GM23338 (cell line): ENCODE data around the gene CCDC60. TPM values are rescaled to one million over a fixed set of nuclear protein-coding genes. Genes with fewer than 3 reads are reported as not detected.

ENCODE experiments used
- ATAC-seq: fragments of 200-7000 bp; cut with Tn5 transposase; 3 replicates; pipeline ENCODE4 v1.9.1; 2020
- DNase-seq: peaks from one replicate; pipeline ENCODE4 v3.0.0-alpha.2; 2015; ENCODE audit warnings: low spot score
- H2AFZ ChIP-seq: fragments of 200-600 bp; sonication (generic); 2 replicates; pipeline ENCODE4 v1.8.0; 2016; ENCODE audit warnings: antibody characterized with exemption, mild to moderate bottlenecking, moderate library complexity
- H3F3A ChIP-seq: fragments of 200-600 bp; sonication (generic); replicated peaks from 2 replicates; pipeline ENCODE4 v1.8.0; 2017; ENCODE audit warnings: antibody characterized with exemption, mixed run types, low read depth
- H3K27ac ChIP-seq: fragments of 200-600 bp; sonication (generic); 2 replicates; pipeline ENCODE4 v1.6.1; 2016; ENCODE audit warnings: low read depth
- H3K27me3 ChIP-seq: fragments of 200-600 bp; sonication (generic); 2 replicates; pipeline ENCODE4 v1.8.0; 2016; ENCODE audit warnings: mild to moderate bottlenecking, mixed run types, moderate library complexity; ENCODE audit not compliant: insufficient read depth
- H3K36me3 ChIP-seq: fragments of 200-600 bp; sonication (generic); 2 replicates; pipeline ENCODE4 v1.8.0; 2016; ENCODE audit warnings: mild to moderate bottlenecking; ENCODE audit not compliant: insufficient read depth
- H3K4me1 ChIP-seq: fragments of 200-600 bp; sonication (generic); 2 replicates; pipeline ENCODE4 v1.8.0; 2016; ENCODE audit warnings: mild to moderate bottlenecking, moderate library complexity; ENCODE audit not compliant: insufficient read depth
- H3K4me2 ChIP-seq: fragments of 200-600 bp; sonication (generic); 2 replicates; pipeline ENCODE4 v1.7.1; 2017; ENCODE audit warnings: mixed run types
- H3K4me3 ChIP-seq: fragments of 200-600 bp; sonication (generic); 2 replicates; pipeline ENCODE4 v1.6.1; 2016; ENCODE audit warnings: mixed run types
- H3K79me2 ChIP-seq: fragments of 200-600 bp; sonication (generic); replicated peaks from 2 replicates; pipeline ENCODE4 v1.8.0; 2017; ENCODE audit warnings: mild to moderate bottlenecking; ENCODE audit not compliant: insufficient read depth
- H3K9me2 ChIP-seq: fragments of 200-600 bp; sonication (generic); 2 replicates; pipeline ENCODE4 v1.8.0; 2017; ENCODE audit not compliant: insufficient read depth
- H4K20me1 ChIP-seq: fragments of 200-600 bp; sonication (generic); replicated peaks from 2 replicates; pipeline ENCODE4 v1.8.0; 2017; ENCODE audit warnings: mild to moderate bottlenecking; ENCODE audit not compliant: insufficient read depth
- H3K27ac Mint-ChIP-seq: 2 replicates; pipeline ENCODE4 v1.8.0; 2020; ENCODE audit warnings: inconsistent platforms, mild to moderate bottlenecking, moderate library complexity, mixed read lengths
- H3K27me3 Mint-ChIP-seq: 3 replicates; pipeline ENCODE4 v1.8.0; 2022; ENCODE audit warnings: low read depth, mild to moderate bottlenecking, moderate library complexity, mixed read lengths, inconsistent platforms; ENCODE audit not compliant: insufficient read depth, poor library complexity
- H3K36me3 Mint-ChIP-seq: 3 replicates; pipeline ENCODE4 v1.8.0; 2021; ENCODE audit warnings: low read depth, mild to moderate bottlenecking, inconsistent platforms, moderate library complexity, mixed read lengths
- H3K4me1 Mint-ChIP-seq: 3 replicates; pipeline ENCODE4 v1.8.0; 2020; ENCODE audit warnings: mild to moderate bottlenecking, inconsistent platforms, mixed read lengths
- H3K4me3 Mint-ChIP-seq: 3 replicates; pipeline ENCODE4 v1.8.0; 2021; ENCODE audit warnings: moderate library complexity, mild to moderate bottlenecking, inconsistent platforms, mixed read lengths
- H3K9me3 Mint-ChIP-seq: 3 replicates; pipeline ENCODE4 v1.8.0; 2020; ENCODE audit warnings: moderate library complexity, mild to moderate bottlenecking, inconsistent platforms, mixed read lengths
- CREB1 ChIP-seq: fragments of 250-450 bp; sonication (Bioruptor Pico); IDR thresholded peaks from 2 replicates; pipeline ENCODE4 v1.5.0; 2020; ENCODE audit warnings: low read depth, mild to moderate bottlenecking, moderate library complexity
- EZH2 ChIP-seq: fragments of 200-600 bp; sonication (generic); IDR thresholded peaks from one replicate; pipeline ENCODE4 v1.8.0; 2017; ENCODE audit warnings: antibody characterized with exemption, mild to moderate bottlenecking, low read depth; ENCODE audit not compliant: unreplicated experiment
- EZH2phosphoT487 ChIP-seq: fragments of 200-600 bp; sonication (generic); IDR thresholded peaks from one replicate; pipeline ENCODE4 v1.8.1; 2018; ENCODE audit warnings: antibody characterized with exemption; ENCODE audit not compliant: unreplicated experiment
- JUNB ChIP-seq: IDR thresholded peaks from one replicate; pipeline ENCODE4 v1.6.1; 2016; ENCODE audit warnings: antibody characterized with exemption; ENCODE audit not compliant: unreplicated experiment
- NANOG ChIP-seq: IDR thresholded peaks from 2 replicates; pipeline ENCODE4 v1.6.1; 2016; ENCODE audit warnings: antibody characterized with exemption, borderline replicate concordance
- POLR2AphosphoS5 ChIP-seq: IDR thresholded peaks from 2 replicates; pipeline ENCODE4 v1.6.1; 2016; ENCODE audit warnings: antibody characterized with exemption, low read depth
- STAT1 ChIP-seq: IDR thresholded peaks from one replicate; pipeline ENCODE4 v1.6.1; 2016; ENCODE audit warnings: antibody characterized with exemption; ENCODE audit not compliant: unreplicated experiment
- ZNF114 ChIP-seq: fragments of 250-450 bp; sonication (Bioruptor Pico); IDR thresholded peaks from 2 replicates; pipeline ENCODE4 v1.5.0; 2020; ENCODE audit warnings: mild to moderate bottlenecking, moderate library complexity
- ZNF331 ChIP-seq: fragments of 250-450 bp; sonication (Bioruptor Pico); IDR thresholded peaks from 2 replicates; pipeline ENCODE4 v1.5.0; 2020; ENCODE audit warnings: low read depth, mild to moderate bottlenecking, moderate library complexity
- polyA plus RNA-seq: library from polyadenylated mRNA; unstranded; fragments of >200 nt; fragmentation: Nextera tagmentation; extraction: Ambion mirVana; gene quantifications from 2 replicates; pipeline ENCODE4 v1.2.1, GENCODE V29; 2016
- total RNA-seq: library from RNA; depleted of rRNA; stranded (reverse); fragments of >200 nt; shearing (Covaris generic); gene quantifications from 2 replicates; pipeline ENCODE4 v1.2.3, GENCODE V29; 2014
- TF ChIP-seq, protein P1 (sequence below): IDR thresholded peaks from one replicate; pipeline ENCODE4 v1.6.1; 2018; ENCODE audit warnings: antibody characterized with exemption; ENCODE audit not compliant: unreplicated experiment
- TF ChIP-seq, protein P2 (sequence below), 2 experiments: fragments of 200-600 bp in 1 of 2; sonication (generic) in 1 of 2; conservative IDR thresholded peaks; 2 replicates each; pipeline versions ENCODE4 v1.5.1 to v1.6.1; 2016 to 2017; ENCODE audit warnings: antibody characterized with exemption in 2 of 2, low read depth in 2 of 2, mild to moderate bottlenecking in 2 of 2, moderate library complexity in 1 of 2
- TF ChIP-seq, protein P3 (sequence below): IDR thresholded peaks from 2 replicates; pipeline ENCODE4 v1.6.1; 2016; ENCODE audit warnings: antibody characterized with exemption
- TF ChIP-seq, protein P4 (sequence below): fragments of 250-450 bp; sonication (Bioruptor Pico); IDR thresholded peaks from 2 replicates; pipeline ENCODE4 v1.5.0; 2020; ENCODE audit warnings: mild to moderate bottlenecking, moderate library complexity

CCDC60 gene
- total and polyA plus RNA-seq, 2 experiments from 2014 or later: 0.53 TPM; not detected in 1

DNA sequence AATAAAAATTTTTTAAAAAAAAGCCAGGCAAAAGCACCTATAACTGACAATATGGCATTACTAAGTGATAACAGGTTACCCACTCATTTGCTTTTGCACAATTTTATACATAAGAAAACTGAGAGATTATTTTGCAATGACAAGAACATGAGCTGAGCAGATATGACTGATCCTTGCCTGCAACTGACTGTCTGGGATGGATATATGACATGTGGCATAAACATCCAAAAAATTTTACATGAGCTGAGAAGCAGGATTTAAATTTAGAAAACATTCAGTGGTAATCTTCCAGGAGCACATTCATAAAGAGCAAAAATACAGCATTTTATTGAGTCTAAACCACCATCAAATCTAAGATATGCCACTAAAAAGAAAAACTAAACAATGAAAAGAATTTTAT, 133.8 kb downstream of the CCDC60 start (continued):
- TF ChIP-seq, protein P1, sequence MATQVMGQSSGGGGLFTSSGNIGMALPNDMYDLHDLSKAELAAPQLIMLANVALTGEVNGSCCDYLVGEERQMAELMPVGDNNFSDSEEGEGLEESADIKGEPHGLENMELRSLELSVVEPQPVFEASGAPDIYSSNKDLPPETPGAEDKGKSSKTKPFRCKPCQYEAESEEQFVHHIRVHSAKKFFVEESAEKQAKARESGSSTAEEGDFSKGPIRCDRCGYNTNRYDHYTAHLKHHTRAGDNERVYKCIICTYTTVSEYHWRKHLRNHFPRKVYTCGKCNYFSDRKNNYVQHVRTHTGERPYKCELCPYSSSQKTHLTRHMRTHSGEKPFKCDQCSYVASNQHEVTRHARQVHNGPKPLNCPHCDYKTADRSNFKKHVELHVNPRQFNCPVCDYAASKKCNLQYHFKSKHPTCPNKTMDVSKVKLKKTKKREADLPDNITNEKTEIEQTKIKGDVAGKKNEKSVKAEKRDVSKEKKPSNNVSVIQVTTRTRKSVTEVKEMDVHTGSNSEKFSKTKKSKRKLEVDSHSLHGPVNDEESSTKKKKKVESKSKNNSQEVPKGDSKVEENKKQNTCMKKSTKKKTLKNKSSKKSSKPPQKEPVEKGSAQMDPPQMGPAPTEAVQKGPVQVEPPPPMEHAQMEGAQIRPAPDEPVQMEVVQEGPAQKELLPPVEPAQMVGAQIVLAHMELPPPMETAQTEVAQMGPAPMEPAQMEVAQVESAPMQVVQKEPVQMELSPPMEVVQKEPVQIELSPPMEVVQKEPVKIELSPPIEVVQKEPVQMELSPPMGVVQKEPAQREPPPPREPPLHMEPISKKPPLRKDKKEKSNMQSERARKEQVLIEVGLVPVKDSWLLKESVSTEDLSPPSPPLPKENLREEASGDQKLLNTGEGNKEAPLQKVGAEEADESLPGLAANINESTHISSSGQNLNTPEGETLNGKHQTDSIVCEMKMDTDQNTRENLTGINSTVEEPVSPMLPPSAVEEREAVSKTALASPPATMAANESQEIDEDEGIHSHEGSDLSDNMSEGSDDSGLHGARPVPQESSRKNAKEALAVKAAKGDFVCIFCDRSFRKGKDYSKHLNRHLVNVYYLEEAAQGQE: no peak
- no peak for TF ChIP-seq POLR2AphosphoS5

DNA sequence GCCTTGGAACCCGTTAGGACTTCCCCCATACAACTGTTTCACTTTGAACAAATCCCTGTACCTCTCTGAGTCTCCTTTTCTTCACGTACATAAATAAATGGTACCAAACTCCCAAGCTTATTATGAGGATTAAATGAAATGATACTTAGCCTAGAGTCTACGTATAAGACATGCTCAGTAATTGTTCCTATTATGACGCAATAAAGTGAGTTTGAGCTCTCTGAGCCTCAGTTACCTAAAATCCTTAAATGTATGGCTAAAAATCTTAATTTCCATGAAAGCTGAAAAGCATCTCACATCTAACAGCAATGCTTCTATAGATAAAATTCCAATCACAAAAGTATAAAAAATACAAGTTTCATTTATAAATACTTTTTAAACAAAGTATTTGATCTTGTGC, 141.1 kb downstream of the CCDC60 start:
- H2AFZ ChIP-seq: no peak overlapping the region
- no peak overlapping the region for H3K4me3 ChIP-seq
- Mint-ChIP-seq H3K27ac (no peak overlapping the region), H3K4me3 (no peak overlapping the region), H3K4me1 (no peaks in the 10 kb centered on the region; the same call in 2 of the 3 replicates), H3K36me3 (no peaks in the 10 kb centered on the region; the same call in 1 of the 3 replicates), H3K9me3 (no peaks in the 10 kb centered on the region; the same call in 2 of the 3 replicates), H3K27me3 (peaks cover 2% of the 10 kb centered on the region)
- DNase-seq: no peak
- H3K4me2 ChIP-seq: no peak overlapping the region
- no peaks in the 10 kb centered on the region for H3K27me3 ChIP-seq
- H3K4me1 ChIP-seq: no peaks in the 10 kb centered on the region
- H3K27ac ChIP-seq: no peak overlapping the region
- no peaks in the 10 kb centered on the region for H3K36me3 ChIP-seq
- H4K20me1 ChIP-seq: no peaks in the 10 kb centered on the region
- no peaks in the 10 kb centered on the region; the same call in 1 of the 2 replicates for H3K9me2 ChIP-seq
- H3K79me2 ChIP-seq: no peaks in the 10 kb centered on the region
- H3F3A ChIP-seq: no peaks in the 10 kb centered on the region
- ATAC-seq: no peak
- TF ChIP-seq, protein P2, sequence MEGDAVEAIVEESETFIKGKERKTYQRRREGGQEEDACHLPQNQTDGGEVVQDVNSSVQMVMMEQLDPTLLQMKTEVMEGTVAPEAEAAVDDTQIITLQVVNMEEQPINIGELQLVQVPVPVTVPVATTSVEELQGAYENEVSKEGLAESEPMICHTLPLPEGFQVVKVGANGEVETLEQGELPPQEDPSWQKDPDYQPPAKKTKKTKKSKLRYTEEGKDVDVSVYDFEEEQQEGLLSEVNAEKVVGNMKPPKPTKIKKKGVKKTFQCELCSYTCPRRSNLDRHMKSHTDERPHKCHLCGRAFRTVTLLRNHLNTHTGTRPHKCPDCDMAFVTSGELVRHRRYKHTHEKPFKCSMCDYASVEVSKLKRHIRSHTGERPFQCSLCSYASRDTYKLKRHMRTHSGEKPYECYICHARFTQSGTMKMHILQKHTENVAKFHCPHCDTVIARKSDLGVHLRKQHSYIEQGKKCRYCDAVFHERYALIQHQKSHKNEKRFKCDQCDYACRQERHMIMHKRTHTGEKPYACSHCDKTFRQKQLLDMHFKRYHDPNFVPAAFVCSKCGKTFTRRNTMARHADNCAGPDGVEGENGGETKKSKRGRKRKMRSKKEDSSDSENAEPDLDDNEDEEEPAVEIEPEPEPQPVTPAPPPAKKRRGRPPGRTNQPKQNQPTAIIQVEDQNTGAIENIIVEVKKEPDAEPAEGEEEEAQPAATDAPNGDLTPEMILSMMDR (conservative IDR thresholded peaks at IDR 0.05; ENCODE audit: low read depth in 2 of 2): no peak
- TF ChIP-seq NANOG (no peak), EZH2phosphoT487 (no peak), JUNB (no peak), ZNF331 (no peak), ZNF114 (no peak), CREB1 (CRISPR knock-in tag) (no peak), STAT1 (no peak), EZH2 (no peak)
- TF ChIP-seq, protein P3, sequence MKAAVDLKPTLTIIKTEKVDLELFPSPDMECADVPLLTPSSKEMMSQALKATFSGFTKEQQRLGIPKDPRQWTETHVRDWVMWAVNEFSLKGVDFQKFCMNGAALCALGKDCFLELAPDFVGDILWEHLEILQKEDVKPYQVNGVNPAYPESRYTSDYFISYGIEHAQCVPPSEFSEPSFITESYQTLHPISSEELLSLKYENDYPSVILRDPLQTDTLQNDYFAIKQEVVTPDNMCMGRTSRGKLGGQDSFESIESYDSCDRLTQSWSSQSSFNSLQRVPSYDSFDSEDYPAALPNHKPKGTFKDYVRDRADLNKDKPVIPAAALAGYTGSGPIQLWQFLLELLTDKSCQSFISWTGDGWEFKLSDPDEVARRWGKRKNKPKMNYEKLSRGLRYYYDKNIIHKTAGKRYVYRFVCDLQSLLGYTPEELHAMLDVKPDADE: no peak
- TF ChIP-seq, protein P4, sequence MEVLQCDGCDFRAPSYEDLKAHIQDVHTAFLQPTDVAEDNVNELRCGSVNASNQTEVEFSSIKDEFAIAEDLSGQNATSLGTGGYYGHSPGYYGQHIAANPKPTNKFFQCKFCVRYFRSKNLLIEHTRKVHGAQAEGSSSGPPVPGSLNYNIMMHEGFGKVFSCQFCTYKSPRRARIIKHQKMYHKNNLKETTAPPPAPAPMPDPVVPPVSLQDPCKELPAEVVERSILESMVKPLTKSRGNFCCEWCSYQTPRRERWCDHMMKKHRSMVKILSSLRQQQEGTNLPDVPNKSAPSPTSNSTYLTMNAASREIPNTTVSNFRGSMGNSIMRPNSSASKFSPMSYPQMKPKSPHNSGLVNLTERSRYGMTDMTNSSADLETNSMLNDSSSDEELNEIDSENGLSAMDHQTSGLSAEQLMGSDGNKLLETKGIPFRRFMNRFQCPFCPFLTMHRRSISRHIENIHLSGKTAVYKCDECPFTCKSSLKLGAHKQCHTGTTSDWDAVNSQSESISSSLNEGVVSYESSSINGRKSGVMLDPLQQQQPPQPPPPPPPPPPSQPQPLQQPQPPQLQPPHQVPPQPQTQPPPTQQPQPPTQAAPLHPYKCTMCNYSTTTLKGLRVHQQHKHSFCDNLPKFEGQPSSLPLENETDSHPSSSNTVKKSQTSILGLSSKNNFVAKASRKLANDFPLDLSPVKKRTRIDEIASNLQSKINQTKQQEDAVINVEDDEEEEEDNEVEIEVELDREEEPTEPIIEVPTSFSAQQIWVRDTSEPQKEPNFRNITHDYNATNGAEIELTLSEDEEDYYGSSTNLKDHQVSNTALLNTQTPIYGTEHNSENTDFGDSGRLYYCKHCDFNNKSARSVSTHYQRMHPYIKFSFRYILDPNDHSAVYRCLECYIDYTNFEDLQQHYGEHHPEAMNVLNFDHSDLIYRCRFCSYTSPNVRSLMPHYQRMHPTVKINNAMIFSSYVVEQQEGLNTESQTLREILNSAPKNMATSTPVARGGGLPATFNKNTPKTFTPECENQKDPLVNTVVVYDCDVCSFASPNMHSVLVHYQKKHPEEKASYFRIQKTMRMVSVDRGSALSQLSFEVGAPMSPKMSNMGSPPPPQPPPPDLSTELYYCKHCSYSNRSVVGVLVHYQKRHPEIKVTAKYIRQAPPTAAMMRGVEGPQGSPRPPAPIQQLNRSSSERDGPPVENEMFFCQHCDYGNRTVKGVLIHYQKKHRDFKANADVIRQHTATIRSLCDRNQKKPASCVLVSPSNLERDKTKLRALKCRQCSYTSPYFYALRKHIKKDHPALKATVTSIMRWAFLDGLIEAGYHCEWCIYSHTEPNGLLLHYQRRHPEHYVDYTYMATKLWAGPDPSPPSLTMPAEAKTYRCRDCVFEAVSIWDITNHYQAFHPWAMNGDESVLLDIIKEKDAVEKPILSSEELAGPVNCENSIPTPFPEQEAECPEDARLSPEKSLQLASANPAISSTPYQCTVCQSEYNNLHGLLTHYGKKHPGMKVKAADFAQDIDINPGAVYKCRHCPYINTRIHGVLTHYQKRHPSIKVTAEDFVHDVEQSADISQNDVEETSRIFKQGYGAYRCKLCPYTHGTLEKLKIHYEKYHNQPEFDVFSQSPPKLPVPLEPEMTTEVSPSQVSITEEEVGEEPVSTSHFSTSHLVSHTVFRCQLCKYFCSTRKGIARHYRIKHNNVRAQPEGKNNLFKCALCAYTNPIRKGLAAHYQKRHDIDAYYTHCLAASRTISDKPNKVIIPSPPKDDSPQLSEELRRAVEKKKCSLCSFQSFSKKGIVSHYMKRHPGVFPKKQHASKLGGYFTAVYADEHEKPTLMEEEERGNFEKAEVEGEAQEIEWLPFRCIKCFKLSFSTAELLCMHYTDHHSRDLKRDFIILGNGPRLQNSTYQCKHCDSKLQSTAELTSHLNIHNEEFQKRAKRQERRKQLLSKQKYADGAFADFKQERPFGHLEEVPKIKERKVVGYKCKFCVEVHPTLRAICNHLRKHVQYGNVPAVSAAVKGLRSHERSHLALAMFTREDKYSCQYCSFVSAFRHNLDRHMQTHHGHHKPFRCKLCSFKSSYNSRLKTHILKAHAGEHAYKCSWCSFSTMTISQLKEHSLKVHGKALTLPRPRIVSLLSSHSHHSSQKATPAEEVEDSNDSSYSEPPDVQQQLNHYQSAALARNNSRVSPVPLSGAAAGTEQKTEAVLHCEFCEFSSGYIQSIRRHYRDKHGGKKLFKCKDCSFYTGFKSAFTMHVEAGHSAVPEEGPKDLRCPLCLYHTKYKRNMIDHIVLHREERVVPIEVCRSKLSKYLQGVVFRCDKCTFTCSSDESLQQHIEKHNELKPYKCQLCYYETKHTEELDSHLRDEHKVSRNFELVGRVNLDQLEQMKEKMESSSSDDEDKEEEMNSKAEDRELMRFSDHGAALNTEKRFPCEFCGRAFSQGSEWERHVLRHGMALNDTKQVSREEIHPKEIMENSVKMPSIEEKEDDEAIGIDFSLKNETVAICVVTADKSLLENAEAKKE: no peak
